SH-SY5Y (cell line): ENCODE measurements around the gene MDFIC.

Experiments used
- GATA2 ChIP-seq: IDR thresholded peaks from 2 replicates; pipeline ENCODE4 v1.6.1; 2011; ENCODE audit warnings: mild to moderate bottlenecking, low read depth, low read length
- GATA3 ChIP-seq: IDR thresholded peaks from 2 replicates; pipeline ENCODE4 v1.6.1; 2011; ENCODE audit warnings: low read depth, mild to moderate bottlenecking, low read length, moderate library complexity

DNA sequence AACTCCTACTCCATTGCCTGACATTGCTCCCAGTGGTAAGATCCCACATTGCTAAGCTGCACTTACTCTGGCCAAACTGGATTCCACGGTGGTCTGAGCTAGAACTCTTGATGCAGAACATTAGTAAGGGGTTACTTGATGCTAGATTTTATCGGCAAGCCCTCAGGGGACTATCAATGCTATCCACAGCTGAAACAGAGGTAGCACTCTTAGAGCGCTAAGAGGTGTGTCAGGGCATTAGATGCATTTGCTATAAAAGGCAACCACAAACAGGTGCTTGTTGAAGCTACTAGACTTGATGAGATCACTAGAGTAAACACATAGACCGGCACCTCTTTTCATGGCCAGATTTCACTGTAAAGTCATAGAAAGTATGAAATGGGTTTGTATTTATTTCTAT is 116.3 kb downstream of the MDFIC start:
- TF ChIP-seq GATA2 (no peak), GATA3 (no peak)
